ENCODE data around the gene SHKBP1. TPM values are rescaled to one million over a fixed set of nuclear protein-coding genes. Genes with fewer than 3 reads are reported as not detected.

The SHKBP1 gene
- total and polyA plus RNA-seq, 9 of the 15 experiments (the other 6 are each of a cell fraction or from before 2014, with no cell fraction given): 1.2 to 58.1 (median 22.3) TPM

DNA sequence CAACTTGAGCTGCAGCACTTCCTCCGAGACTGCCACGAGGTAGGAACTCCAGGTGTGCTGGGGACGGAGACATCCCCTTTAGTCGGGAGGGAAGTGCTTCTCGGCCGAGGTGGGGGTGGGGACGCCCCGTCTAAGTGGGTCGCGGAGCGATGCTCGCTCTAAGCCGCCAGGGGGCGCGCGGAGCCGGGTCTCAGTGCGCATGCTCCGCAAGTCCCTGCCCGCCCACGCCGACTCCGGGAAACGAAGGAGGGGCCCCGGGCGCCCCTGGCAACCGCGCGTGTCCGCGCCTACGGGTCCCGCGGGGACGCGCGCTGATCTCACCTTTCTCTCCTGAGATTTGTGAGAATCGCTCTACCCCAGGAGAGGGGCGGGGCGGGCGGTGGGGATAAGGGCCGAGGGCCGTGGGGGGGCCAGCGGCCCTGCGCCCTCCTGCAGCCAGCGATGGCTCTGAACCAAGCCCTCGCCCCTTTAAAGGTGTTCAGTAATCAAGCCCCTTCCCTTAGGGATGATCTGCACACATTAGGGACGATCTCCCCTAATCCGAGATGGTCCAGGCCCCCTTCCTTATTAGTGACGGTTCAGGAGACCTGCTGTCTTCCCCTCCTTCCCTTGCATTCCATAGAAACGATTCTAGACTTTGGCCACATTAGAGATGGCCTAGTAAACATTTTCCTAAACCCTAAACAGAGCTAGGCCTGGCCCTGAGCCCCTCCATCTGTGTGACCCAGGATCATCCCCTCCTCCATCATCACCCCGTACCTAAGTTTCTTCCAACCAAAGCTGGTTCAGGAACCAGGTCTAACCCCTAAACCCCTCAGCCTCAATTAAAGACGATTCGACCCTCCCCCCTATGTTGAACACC is 47.3 kb upstream of the SHKBP1 start (continued):
- TF ChIP-seq ZNF436 (CRISPR knock-in tag; IDR thresholded peaks at IDR 0.05): no peak
- TF ChIP-seq SNRNP70 (optimal IDR thresholded peaks at IDR 0.05; ENCODE audit: low read depth, low read length): no peak
- TF ChIP-seq TCF7L2 (IDR thresholded peaks at IDR 0.05; ENCODE audit: low read depth, low read length): no peak
- peak; percentile 69 for TF ChIP-seq SMC3 (conservative IDR thresholded peaks at IDR 0.05; ENCODE audit: insufficient read depth, low read depth, low read length)
- TF ChIP-seq CHD2 (IDR thresholded peaks at IDR 0.05; ENCODE audit: low read depth, low read length): peak; percentile 63
- no peak for TF ChIP-seq COPS2 (conservative IDR thresholded peaks at IDR 0.05)
- TF ChIP-seq STAT5A (IDR thresholded peaks at IDR 0.05; ENCODE audit: borderline replicate concordance, low read length): no peak
- no peak for TF ChIP-seq MAFK (IDR thresholded peaks at IDR 0.05; ENCODE audit: low read length)
- TF ChIP-seq MTF1 (CRISPR knock-in tag; IDR thresholded peaks at IDR 0.05; ENCODE audit: borderline replicate concordance): no peak
- TF ChIP-seq, protein P1, sequence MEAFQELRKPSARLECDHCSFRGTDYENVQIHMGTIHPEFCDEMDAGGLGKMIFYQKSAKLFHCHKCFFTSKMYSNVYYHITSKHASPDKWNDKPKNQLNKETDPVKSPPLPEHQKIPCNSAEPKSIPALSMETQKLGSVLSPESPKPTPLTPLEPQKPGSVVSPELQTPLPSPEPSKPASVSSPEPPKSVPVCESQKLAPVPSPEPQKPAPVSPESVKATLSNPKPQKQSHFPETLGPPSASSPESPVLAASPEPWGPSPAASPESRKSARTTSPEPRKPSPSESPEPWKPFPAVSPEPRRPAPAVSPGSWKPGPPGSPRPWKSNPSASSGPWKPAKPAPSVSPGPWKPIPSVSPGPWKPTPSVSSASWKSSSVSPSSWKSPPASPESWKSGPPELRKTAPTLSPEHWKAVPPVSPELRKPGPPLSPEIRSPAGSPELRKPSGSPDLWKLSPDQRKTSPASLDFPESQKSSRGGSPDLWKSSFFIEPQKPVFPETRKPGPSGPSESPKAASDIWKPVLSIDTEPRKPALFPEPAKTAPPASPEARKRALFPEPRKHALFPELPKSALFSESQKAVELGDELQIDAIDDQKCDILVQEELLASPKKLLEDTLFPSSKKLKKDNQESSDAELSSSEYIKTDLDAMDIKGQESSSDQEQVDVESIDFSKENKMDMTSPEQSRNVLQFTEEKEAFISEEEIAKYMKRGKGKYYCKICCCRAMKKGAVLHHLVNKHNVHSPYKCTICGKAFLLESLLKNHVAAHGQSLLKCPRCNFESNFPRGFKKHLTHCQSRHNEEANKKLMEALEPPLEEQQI (IDR thresholded peaks at IDR 0.05): no peak
- TF ChIP-seq, protein P2, sequence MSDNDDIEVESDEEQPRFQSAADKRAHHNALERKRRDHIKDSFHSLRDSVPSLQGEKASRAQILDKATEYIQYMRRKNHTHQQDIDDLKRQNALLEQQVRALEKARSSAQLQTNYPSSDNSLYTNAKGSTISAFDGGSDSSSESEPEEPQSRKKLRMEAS (CRISPR knock-in tag; IDR thresholded peaks at IDR 0.05): 0 out of 2 replicates have a peak, but pooled peaks have one; percentile 33
- TF ChIP-seq, protein P3, sequence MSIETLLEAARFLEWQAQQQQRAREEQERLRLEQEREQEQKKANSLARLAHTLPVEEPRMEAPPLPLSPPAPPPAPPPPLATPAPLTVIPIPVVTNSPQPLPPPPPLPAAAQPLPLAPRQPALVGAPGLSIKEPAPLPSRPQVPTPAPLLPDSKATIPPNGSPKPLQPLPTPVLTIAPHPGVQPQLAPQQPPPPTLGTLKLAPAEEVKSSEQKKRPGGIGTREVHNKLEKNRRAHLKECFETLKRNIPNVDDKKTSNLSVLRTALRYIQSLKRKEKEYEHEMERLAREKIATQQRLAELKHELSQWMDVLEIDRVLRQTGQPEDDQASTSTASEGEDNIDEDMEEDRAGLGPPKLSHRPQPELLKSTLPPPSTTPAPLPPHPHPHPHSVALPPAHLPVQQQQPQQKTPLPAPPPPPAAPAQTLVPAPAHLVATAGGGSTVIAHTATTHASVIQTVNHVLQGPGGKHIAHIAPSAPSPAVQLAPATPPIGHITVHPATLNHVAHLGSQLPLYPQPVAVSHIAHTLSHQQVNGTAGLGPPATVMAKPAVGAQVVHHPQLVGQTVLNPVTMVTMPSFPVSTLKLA (conservative IDR thresholded peaks at IDR 0.05): peak; percentile 39 to 46; a peak in 2 of 4 replicates
- 0 out of 2 replicates have a peak, but pooled peaks have one; percentile 44 for TF ChIP-seq ARID1B (IDR thresholded peaks at IDR 0.05)
- TF ChIP-seq SMAD2 (IDR thresholded peaks at IDR 0.05; ENCODE audit: low read depth, low read length): no peak
- no peak for TF ChIP-seq ZEB2 (IDR thresholded peaks at IDR 0.05)
- TF ChIP-seq ZZZ3 (IDR thresholded peaks at IDR 0.05): no peak
- no peak for TF ChIP-seq ZNF140 (CRISPR knock-in tag; IDR thresholded peaks at IDR 0.05)
- TF ChIP-seq MTA1 (IDR thresholded peaks at IDR 0.05; ENCODE audit: borderline replicate concordance): no peak
- TF ChIP-seq MYBL2 (IDR thresholded peaks at IDR 0.05; ENCODE audit: low read depth): no peak
- no peak for TF ChIP-seq MYBL2 (CRISPR knock-in tag; IDR thresholded peaks at IDR 0.05; ENCODE audit: borderline replicate concordance)
- no peak for TF ChIP-seq ARID2 (IDR thresholded peaks at IDR 0.05)
- peak; percentile 44; the same call in 1 of the 2 replicates for TF ChIP-seq MTA3 (IDR thresholded peaks at IDR 0.05; ENCODE audit: borderline replicate concordance)
- TF ChIP-seq KDM4B (IDR thresholded peaks at IDR 0.05; ENCODE audit: borderline replicate concordance in 2 of 2, low read depth in 1 of 2): no peak

Measured in K562 (cell line).